Astrocyte of the cerebellum (primary cell): ENCODE results near the gene CARMIL1.

Experiments used
- DNase-seq: peaks from one replicate; pipeline ENCODE4 v3.0.0-alpha.2; 2011; ENCODE audit warnings: low read depth
- H3K4me3 ChIP-seq: 2 replicates; pipeline ENCODE4 v1.5.1; 2011; ENCODE audit warnings: mild to moderate bottlenecking, low read depth, low read length, moderate library complexity
- CTCF ChIP-seq: IDR thresholded peaks from 2 replicates; pipeline ENCODE4 v1.5.1; 2012; ENCODE audit warnings: low read length, low read depth, moderate library complexity, mild to moderate bottlenecking; ENCODE audit errors: missing control alignments
- in situ Hi-C: cut with HindIII; loops from 2 replicates; pipeline ENCODE4 v1.10.0; 2017; ENCODE audit warnings: low sequenced_read_pairs

The CARMIL1 gene

GRCh38 chr6:25410102-25410501 is 130.9 kb downstream of the CARMIL1 start:
- H3K4me3 ChIP-seq: no peak overlapping the region
- in situ Hi-C loops: no loop called here
- no peak for TF ChIP-seq CTCF
- no peak for DNase-seq

- DNase-seq: no peak
- in situ Hi-C loops: no loop called here
- no peak overlapping the region for H3K4me3 ChIP-seq
- no peak for TF ChIP-seq CTCF
These were observed 132.3 kb downstream of the CARMIL1 start for GRCh38 chr6:25411316-25411950.

GRCh38 chr6:25413207-25413905 is 134.2 kb downstream of the CARMIL1 start:
- in situ Hi-C loops: no loop called here
- no peak for DNase-seq
- no peak for TF ChIP-seq CTCF
- H3K4me3 ChIP-seq: no peak overlapping the region

GRCh38 chr6:25414168-25414567 is 135.0 kb downstream of the CARMIL1 start:
- in situ Hi-C loops: no loop called here
- no peak for DNase-seq
- TF ChIP-seq CTCF: no peak
- no peak overlapping the region for H3K4me3 ChIP-seq

DNA sequence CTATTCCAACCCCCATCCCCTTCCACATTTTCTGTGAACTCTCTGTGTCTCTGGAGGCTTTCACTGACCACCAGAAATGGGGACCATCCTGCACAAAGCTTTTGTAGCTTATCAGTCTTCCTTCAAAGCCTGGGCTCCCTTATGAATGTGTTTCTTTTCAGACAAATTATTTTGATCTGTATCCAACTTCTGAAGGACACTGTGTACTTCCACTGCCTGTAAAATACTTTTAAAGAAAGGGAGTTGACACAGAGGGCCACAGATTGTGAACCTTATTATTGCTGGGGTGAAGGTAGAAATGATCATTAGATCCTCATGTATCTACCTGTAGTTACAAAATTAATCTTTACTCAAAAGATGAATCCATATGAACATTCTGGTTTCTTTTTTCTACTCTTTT is 135.6 kb downstream of the CARMIL1 start:
- no peak overlapping the region for H3K4me3 ChIP-seq
- no peak for TF ChIP-seq CTCF
- in situ Hi-C loops: no loop called here
- no peak for DNase-seq

GRCh38 chr6:25415274-25415673 is 136.1 kb downstream of the CARMIL1 start:
- in situ Hi-C loops: no loop called here
- no peak for DNase-seq
- no peak overlapping the region for H3K4me3 ChIP-seq
- no peak for TF ChIP-seq CTCF
